ENCODE measurements around the gene CHST14. TPM values are rescaled to one million over a fixed set of nuclear protein-coding genes. Genes with fewer than 3 reads are reported as not detected.

CHST14 gene
- total RNA-seq, 1 donor from 2014 or later = 25.7 TPM

DNA sequence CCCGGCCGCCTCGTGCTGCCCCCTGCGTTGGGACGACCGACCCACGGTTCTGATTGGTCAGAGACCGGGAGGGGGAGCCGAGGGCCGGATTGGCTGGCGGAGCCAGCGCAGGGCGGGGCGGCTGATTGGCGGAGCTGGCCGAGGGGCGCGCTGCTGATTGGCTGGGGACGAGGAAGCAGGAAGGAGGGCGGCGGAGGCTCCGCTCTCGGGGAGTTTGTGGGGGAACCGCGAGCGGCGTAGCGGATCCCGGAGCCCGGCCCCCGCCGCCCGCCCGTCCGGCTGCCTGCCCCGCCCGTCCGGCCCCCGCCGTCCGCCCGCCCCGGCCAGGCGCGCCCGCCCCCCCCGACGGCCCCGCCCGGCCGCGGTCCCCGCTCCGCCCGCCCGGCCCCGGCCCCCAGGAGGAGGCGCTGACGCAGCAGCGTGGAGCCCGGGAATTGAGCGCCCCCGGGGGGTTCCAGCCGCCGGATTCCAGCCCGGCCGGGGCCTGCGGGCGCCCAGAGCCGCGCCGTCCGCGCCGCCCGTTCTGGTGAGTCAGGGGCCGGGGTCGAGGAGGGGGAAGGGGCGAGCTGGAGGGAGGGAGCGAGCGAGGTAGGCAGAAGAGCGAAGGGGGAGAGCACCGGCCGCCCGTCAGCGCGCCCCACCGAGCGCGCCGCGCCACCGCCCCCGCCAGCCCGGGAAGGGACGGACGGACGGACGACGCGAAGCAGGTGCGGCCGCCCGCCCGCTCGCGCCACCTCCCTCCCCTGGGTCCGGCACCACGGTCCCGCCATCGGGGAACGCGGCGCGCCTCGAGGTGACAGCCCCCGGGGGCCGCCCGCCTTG is 29.8 kb upstream of the CHST14 start, which contains the start of gene BAHD1:
Gene BAHD1, plus strand, starts transcription at position 211 of the 822 bp plus-strand sequence. CDS start 17,512 bp downstream, outside the sequence.
- no peak for FAIRE-seq
- peak within 1 kb of the TSS; percentile 96 for H3K4me2 ChIP-seq (ENCODE audit: low read length)
- peak within 1 kb of the TSS; percentile 85 for H2AFZ ChIP-seq (ENCODE audit: low read depth, low read length)
- H4K20me1 ChIP-seq (ENCODE audit: insufficient read depth, low read length) = peaks cover 38% of the 10 kb centered on the region
- Mint-ChIP-seq H3K4me1 (ENCODE audit: low read depth, unreplicated experiment) (peaks cover 43% of the 10 kb centered on the region), H3K27ac (ENCODE audit: unreplicated experiment) (peak within 1 kb of the TSS; percentile 96), H3K9me3 (ENCODE audit: unreplicated experiment) (no peaks in the 10 kb centered on the region), H3K36me3 (ENCODE audit: low read depth, unreplicated experiment) (peaks cover 3% of the 10 kb centered on the region), H3K27me3 (ENCODE audit: low read depth, unreplicated experiment) (peaks cover 9% of the 10 kb centered on the region), H3K4me3 (ENCODE audit: unreplicated experiment) (peak within 1 kb of the TSS; percentile 93)
- DNase-seq (ENCODE audit: low read depth) = peak; percentile 80
- H3K4me3 ChIP-seq (ENCODE audit: insufficient read depth, low read depth, low read length) = peak within 1 kb of the TSS; percentile 60
- no peaks in the 10 kb centered on the region for H3K36me3 ChIP-seq (ENCODE audit: insufficient read depth, low read length)
- TF ChIP-seq, protein P1, sequence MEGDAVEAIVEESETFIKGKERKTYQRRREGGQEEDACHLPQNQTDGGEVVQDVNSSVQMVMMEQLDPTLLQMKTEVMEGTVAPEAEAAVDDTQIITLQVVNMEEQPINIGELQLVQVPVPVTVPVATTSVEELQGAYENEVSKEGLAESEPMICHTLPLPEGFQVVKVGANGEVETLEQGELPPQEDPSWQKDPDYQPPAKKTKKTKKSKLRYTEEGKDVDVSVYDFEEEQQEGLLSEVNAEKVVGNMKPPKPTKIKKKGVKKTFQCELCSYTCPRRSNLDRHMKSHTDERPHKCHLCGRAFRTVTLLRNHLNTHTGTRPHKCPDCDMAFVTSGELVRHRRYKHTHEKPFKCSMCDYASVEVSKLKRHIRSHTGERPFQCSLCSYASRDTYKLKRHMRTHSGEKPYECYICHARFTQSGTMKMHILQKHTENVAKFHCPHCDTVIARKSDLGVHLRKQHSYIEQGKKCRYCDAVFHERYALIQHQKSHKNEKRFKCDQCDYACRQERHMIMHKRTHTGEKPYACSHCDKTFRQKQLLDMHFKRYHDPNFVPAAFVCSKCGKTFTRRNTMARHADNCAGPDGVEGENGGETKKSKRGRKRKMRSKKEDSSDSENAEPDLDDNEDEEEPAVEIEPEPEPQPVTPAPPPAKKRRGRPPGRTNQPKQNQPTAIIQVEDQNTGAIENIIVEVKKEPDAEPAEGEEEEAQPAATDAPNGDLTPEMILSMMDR (IDR thresholded peaks at IDR 0.05; ENCODE audit: insufficient read depth, low read depth, low read length) = no peak
- no peak for TF ChIP-seq EZH2 (IDR thresholded peaks at IDR 0.05; ENCODE audit: insufficient read depth, low read length)
- H3K27ac ChIP-seq (ENCODE audit: low read depth, low read length) = no peak within 1 kb of the TSS
- H3K9me3 ChIP-seq (ENCODE audit: insufficient read depth, low read depth, low read length) = no peaks in the 10 kb centered on the region
- peak within 1 kb of the TSS; percentile 74 for H3K9ac ChIP-seq (ENCODE audit: low read length)
- H3K27me3 ChIP-seq (ENCODE audit: insufficient read depth, low read length) = peaks cover 36% of the 10 kb centered on the region
- H3K4me1 ChIP-seq (ENCODE audit: insufficient read depth, low read length) = peaks cover 34% of the 10 kb centered on the region
- peaks cover 33% of the 10 kb centered on the region for H3K79me2 ChIP-seq (ENCODE audit: insufficient read depth, low read length)

GRCh38 chr15:40441565-40442531 is 28.9 kb upstream of the CHST14 start:
- Histone ChIP-seq H3K4me3 (ENCODE audit: insufficient read depth, low read depth, low read length) (peak overlapping the region; percentile 60), H3K27me3 (ENCODE audit: insufficient read depth, low read length) (peaks cover 27% of the 10 kb centered on the region), H3K27ac (ENCODE audit: low read depth, low read length) (no peak overlapping the region), H3K9me3 (ENCODE audit: insufficient read depth, low read depth, low read length) (no peaks in the 10 kb centered on the region), H2AFZ (ENCODE audit: low read depth, low read length) (peak overlapping the region; percentile 50), H4K20me1 (ENCODE audit: insufficient read depth, low read length) (peaks cover 47% of the 10 kb centered on the region), H3K79me2 (ENCODE audit: insufficient read depth, low read length) (peaks cover 42% of the 10 kb centered on the region), H3K9ac (ENCODE audit: low read length) (peak overlapping the region; percentile 74), H3K36me3 (ENCODE audit: insufficient read depth, low read length) (no peaks in the 10 kb centered on the region), H3K4me2 (ENCODE audit: low read length) (peak overlapping the region; percentile 87), H3K4me1 (ENCODE audit: insufficient read depth, low read length) (peaks cover 26% of the 10 kb centered on the region)
- peak overlapping the region; percentile 93 for H3K4me3 Mint-ChIP-seq (ENCODE audit: unreplicated experiment)
- FAIRE-seq (no peak), DNase-seq (ENCODE audit: low read depth) (no peak)
- no peaks in the 10 kb centered on the region for H3K9me3 Mint-ChIP-seq (ENCODE audit: unreplicated experiment)
- H3K36me3 Mint-ChIP-seq (ENCODE audit: low read depth, unreplicated experiment) = peaks cover 3% of the 10 kb centered on the region
- peaks cover 6% of the 10 kb centered on the region for H3K27me3 Mint-ChIP-seq (ENCODE audit: low read depth, unreplicated experiment)
- no peak for TF ChIP-seq EZH2 (IDR thresholded peaks at IDR 0.05; ENCODE audit: insufficient read depth, low read length)
- TF ChIP-seq, protein P1 (IDR thresholded peaks at IDR 0.05; ENCODE audit: insufficient read depth, low read depth, low read length) = no peak
- H3K27ac Mint-ChIP-seq (ENCODE audit: unreplicated experiment) = peak overlapping the region; percentile 31
- H3K4me1 Mint-ChIP-seq (ENCODE audit: low read depth, unreplicated experiment) = peaks cover 46% of the 10 kb centered on the region
